ENCODE data around the gene MEIS1. TPM values are rescaled to one million over a fixed set of nuclear protein-coding genes. Genes with fewer than 3 reads are reported as not detected.

MEIS1 gene
- total RNA-seq, 1 experiment from 2014 or later = 0.66 TPM

- no peaks in the 10 kb centered on the region for H3K27me3 Mint-ChIP-seq (ENCODE audit: low read depth)
- Histone ChIP-seq H4K5ac (ENCODE audit: insufficient read length, low read depth, low read length) (no peak overlapping the region), H4K91ac (ENCODE audit: insufficient read length, low read depth, low read length) (no peak overlapping the region), H3K4me1 (ENCODE audit: insufficient read depth, low read length) (no peaks in the 10 kb centered on the region), H2AFZ (ENCODE audit: low read length) (no peak overlapping the region), H3K23ac (ENCODE audit: insufficient read length, low read depth, low read length) (no peak overlapping the region), H3K9me3 (ENCODE audit: control insufficient read depth, low read depth, low read length) (no peaks in the 10 kb centered on the region), H3K79me2 (ENCODE audit: insufficient read depth, low read length) (no peaks in the 10 kb centered on the region), H3K79me1 (ENCODE audit: insufficient read depth, low read depth, low read length, poor library complexity, severe bottlenecking) (no peaks in the 10 kb centered on the region), H3K9ac (ENCODE audit: extremely low read depth, insufficient read length, low read length) (no peak overlapping the region), H2AK5ac (ENCODE audit: insufficient read length, low read length) (no peak overlapping the region), H2BK5ac (ENCODE audit: insufficient read length, low read length) (no peak overlapping the region), H4K20me1 (ENCODE audit: control insufficient read depth, insufficient read depth, insufficient read length) (no peaks in the 10 kb centered on the region), H3K27ac (ENCODE audit: insufficient read length, low read depth, low read length) (no peak overlapping the region), H3K56ac (ENCODE audit: insufficient read length, low read depth, low read length) (no peak overlapping the region), H3K27me3 (ENCODE audit: insufficient read depth, low read length) (no peaks in the 10 kb centered on the region), H3K4me2 (ENCODE audit: insufficient read depth, insufficient read length, low read length) (no peak overlapping the region), H3K18ac (ENCODE audit: insufficient read length, low read depth, low read length) (no peak overlapping the region), H3K23me2 (ENCODE audit: insufficient read length, low read depth, low read length, poor library complexity, severe bottlenecking) (no peaks in the 10 kb centered on the region), H2BK20ac (ENCODE audit: low read depth, low read length, poor library complexity, severe bottlenecking) (no peak overlapping the region), H2BK15ac (ENCODE audit: low read depth, low read length) (no peak overlapping the region), H3K14ac (ENCODE audit: insufficient read depth, low read length) (no peak overlapping the region), H3K4ac (ENCODE audit: low read depth, low read length) (no peak overlapping the region), H3T11ph (ENCODE audit: low read length) (no peak overlapping the region), H2BK120ac (ENCODE audit: low read depth, low read length, poor library complexity, severe bottlenecking) (no peak overlapping the region), H2BK12ac (ENCODE audit: insufficient read length, low read depth, low read length) (no peak overlapping the region), H4K8ac (replicated peaks; ENCODE audit: insufficient read length, low read depth, low read length) (no peak overlapping the region)
- peaks cover 21 to 24% of the 10 kb centered on the region in 2 experiments for H3K4me1 Mint-ChIP-seq
- no peak overlapping the region for H3K27ac Mint-ChIP-seq
- WGBS (ENCODE audit: extremely low coverage, insufficient read length, low lambda C conversion rate) = no CpG with 5 or more reads among the region's 5 CpGs
- TF ChIP-seq CTCF (conservative IDR thresholded peaks at IDR 0.05) = no peak
- no peak overlapping the region for H3K4me3 Mint-ChIP-seq
- no peaks in the 10 kb centered on the region for H3K9me3 Mint-ChIP-seq
- no peaks in the 10 kb centered on the region for H3K36me3 Mint-ChIP-seq (ENCODE audit: insufficient read depth in 1 of 3, low read depth in 3 of 3)
- no peak for DNase-seq
These were observed 37.4 kb downstream of the MEIS1 start for GRCh38 chr2:66472225-66472843.

Data from H9 (cell line).